Activated naive CD8-positive, alpha-beta T cell (primary cell): ENCODE results near the gene GAB3.
"Not testable (repeated sequence)": the region's sequence is repeated elsewhere in the genome, so short reads cannot be mapped to it uniquely, and the experiment has no call there.

ENCODE experiments used
- H3K27ac Mint-ChIP-seq: one replicate; pipeline ENCODE4 v1.8.0; 2021; ENCODE audit warnings: mixed read lengths
- H3K27me3 Mint-ChIP-seq: one replicate; pipeline ENCODE4 v1.8.0; 2021; ENCODE audit warnings: mixed read lengths
- H3K36me3 Mint-ChIP-seq: one replicate; pipeline ENCODE4 v1.8.0; 2021; ENCODE audit warnings: mixed read lengths
- H3K4me1 Mint-ChIP-seq: one replicate; pipeline ENCODE4 v1.8.0; 2021; ENCODE audit warnings: low read depth, mixed read lengths
- H3K4me3 Mint-ChIP-seq: one replicate; pipeline ENCODE4 v1.8.0; 2021; ENCODE audit warnings: mild to moderate bottlenecking, mixed read lengths
- H3K9me3 Mint-ChIP-seq: one replicate; pipeline ENCODE4 v1.8.0; 2021; ENCODE audit warnings: low read depth, mixed read lengths

The GAB3 gene

DNA sequence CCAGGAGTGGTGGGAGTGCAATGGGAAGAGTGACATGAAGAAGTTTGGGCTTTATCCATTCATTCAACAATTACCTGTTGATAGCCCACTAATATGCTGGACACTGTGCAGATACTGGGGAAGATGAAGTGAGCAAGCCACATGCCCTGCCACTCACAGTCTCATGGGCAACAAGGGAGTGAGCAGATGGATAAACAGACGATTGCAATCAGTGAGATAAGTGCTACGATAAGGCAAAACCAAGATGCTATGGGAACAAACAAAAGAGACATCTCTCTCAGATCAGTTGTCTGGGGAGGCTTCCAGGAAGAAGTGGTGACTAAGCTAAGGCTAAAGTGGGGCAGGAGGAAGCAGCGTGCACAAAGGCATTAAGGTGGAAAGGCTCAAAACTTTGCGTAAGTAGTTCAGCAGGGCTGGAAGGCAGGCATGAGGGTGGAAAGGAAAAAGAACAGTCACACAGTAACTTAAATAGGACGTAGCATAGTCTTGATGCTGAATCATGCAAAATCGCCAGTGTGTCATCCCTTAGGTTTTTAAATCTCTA, 31.7 kb downstream of the GAB3 start:
- Mint-ChIP-seq H3K27ac (peak overlapping the region; percentile 83), H3K27me3 (no peaks in the 10 kb centered on the region), H3K4me3 (peak overlapping the region; percentile 56), H3K36me3 (no peaks in the 10 kb centered on the region), H3K4me1 (peaks cover 37% of the 10 kb centered on the region), H3K9me3 (no peaks in the 10 kb centered on the region)

DNA sequence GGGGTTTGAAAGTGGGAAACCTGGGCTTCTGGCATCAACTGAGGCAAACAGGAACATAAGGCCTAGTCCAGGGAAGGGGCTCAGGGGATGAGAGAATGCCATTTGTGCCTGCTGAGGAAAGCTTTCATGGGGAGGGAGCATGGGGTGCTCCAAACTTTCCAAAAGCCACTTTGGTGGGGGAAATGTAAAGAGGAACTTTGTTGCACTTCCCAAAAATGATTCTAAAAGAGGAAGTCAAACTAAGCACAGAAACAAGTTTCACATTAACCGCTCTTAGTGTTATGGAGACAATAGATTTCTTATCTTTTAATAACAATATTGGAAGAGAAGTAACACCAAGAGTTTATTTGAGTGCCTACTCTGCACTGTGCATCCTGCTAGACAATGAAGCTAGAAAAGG, 32.3 kb downstream of the GAB3 start:
- Mint-ChIP-seq H3K27ac (peak overlapping the region; percentile 83), H3K4me3 (peak overlapping the region; percentile 61), H3K27me3 (no peaks in the 10 kb centered on the region), H3K9me3 (no peaks in the 10 kb centered on the region), H3K4me1 (peaks cover 37% of the 10 kb centered on the region), H3K36me3 (no peaks in the 10 kb centered on the region)

DNA sequence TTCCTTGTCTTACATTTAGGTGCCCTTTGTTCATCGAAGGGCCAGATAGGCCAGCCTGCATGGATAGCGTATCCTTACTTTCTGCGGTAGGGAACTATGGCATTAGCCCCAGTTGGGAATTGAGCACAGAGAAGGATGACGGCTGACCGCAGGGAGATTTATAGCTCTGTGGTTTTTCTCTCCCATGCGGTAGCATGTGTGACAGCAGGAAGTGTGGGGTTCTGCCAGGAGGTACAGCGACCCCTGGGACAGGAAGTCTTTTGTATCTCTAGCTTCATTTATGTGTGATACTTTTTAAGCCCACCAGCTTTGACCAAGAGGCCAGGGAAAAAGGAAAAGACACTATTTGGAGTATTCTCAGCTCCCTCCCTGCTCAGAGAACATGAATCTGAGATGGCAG, 33.1 kb downstream of the GAB3 start:
- Mint-ChIP-seq H3K27ac (peak overlapping the region; percentile 83), H3K27me3 (no peaks in the 10 kb centered on the region), H3K9me3 (no peaks in the 10 kb centered on the region), H3K4me1 (peaks cover 40% of the 10 kb centered on the region), H3K36me3 (no peaks in the 10 kb centered on the region), H3K4me3 (peak overlapping the region; percentile 61)

DNA sequence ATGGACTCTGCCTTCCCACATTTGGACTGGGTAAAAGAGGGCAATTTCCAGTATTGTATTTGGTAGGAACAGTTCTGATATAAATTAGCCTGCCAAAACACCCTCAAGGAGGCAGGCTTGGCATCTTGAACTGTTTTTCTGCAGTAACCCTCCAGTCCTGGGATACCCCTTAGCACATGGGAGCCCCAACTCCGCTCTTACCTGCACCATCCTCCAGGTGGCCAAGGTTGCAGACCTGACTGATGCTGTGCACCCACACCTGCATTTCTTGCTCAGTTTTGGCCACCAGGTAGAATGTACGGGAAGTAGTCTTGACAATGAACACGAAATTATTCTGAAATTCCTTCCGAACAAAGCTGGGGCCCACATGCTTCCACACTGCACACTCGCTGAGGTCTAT, 35.1 kb downstream of the GAB3 start:
- H3K9me3 Mint-ChIP-seq: no peaks in the 10 kb centered on the region
- H3K4me3 Mint-ChIP-seq: no peak overlapping the region
- H3K36me3 Mint-ChIP-seq: peaks cover 3% of the 10 kb centered on the region
- peaks cover 51% of the 10 kb centered on the region for H3K4me1 Mint-ChIP-seq
- no peaks in the 10 kb centered on the region for H3K27me3 Mint-ChIP-seq
- H3K27ac Mint-ChIP-seq: no peak overlapping the region

DNA sequence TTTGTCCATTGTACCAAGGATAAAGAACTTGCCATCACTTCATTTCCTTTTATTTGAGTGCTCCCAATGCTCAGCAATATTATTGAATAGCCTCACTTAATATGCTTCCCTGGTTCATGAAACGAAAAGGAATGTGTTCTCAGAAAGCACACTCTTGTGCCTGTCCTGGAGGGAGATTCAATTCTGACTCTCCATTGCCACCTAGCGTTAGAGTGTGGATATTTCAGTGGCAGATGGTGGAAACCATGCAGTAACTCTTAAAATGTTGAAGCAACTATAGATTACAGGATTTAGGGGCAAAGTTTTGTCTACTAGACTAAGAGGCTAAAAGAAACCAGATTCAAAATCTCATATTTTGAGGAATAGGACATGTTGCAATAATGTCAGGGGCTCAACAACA, 36.0 kb downstream of the GAB3 start:
- no peaks in the 10 kb centered on the region for H3K9me3 Mint-ChIP-seq
- H3K27me3 Mint-ChIP-seq: no peaks in the 10 kb centered on the region
- peaks cover 49% of the 10 kb centered on the region for H3K4me1 Mint-ChIP-seq
- H3K27ac Mint-ChIP-seq: no peak overlapping the region
- H3K4me3 Mint-ChIP-seq: no peak overlapping the region
- peaks cover 5% of the 10 kb centered on the region for H3K36me3 Mint-ChIP-seq

DNA sequence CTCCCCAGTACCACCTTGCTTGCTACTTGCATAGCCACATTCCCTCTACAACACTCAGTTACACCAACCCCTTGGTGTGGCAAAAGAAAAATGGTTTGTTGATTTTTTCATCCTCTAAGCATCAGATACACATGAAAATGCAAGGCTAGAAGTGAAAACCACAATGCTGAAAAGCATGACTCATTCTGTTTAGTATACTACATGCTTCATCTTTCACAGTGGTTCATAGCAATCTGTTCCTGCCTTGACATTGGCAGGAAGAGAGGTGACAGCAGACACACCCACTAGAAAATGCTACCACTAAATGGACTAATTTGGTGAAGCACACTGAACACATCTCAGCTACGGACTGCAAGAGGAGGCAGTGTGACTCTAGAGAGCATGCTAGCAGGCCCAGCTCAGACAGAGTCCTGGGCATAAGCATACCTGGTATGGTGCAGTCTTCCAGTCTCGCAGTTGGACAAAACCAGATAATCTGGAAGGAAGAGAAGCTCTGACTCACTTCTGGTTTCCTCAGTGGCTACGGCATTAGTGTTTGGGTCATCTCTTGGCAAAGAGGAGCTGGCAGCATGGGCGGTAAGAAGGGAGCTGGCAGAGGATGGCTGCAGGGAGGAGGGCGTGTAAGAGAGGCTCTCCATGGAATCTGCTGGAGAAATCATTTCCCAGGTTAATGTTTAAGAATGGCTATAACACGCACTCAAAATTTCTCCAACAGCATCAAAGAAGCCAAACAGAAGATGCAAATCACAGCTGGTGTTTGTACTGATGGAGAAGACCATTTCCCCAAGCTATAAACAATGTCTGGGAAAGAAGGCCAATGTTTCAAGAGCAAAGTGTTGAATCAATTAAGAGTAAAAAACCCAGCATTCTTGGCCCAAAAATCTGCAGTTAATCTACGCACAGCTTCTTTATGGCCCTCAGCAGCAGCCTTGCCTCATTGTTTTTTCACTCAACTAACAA, 37.8 kb downstream of the GAB3 start:
- Mint-ChIP-seq H3K4me3 (peak overlapping the region; percentile 53), H3K27ac (peak overlapping the region; percentile 62), H3K4me1 (peaks cover 31% of the 10 kb centered on the region), H3K27me3 (no peaks in the 10 kb centered on the region), H3K36me3 (peaks cover 5% of the 10 kb centered on the region), H3K9me3 (no peaks in the 10 kb centered on the region)

DNA sequence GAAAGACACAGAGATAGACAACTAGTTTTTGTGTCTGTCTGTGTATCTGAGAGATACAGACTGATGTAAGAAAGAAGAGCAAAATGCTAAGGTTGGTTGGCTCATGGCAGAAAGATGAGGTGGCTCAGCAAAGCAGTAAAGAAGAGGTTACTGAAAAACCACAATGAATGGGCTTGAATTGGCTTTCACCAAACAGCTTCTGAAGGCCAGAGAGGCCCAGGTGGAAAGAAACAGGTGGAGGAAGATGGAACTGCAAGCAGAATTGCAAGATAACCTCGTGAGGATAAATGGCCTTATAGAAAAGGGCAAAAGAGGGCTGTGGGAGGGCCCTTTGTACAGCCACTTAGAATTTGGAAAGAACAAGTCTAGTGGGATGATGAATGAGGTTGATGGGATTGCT, 39.6 kb downstream of the GAB3 start:
- Mint-ChIP-seq H3K4me1 (peaks cover 17% of the 10 kb centered on the region), H3K36me3 (peaks cover 5% of the 10 kb centered on the region), H3K27ac (peak overlapping the region; percentile 54), H3K9me3 (no peaks in the 10 kb centered on the region), H3K27me3 (no peaks in the 10 kb centered on the region), H3K4me3 (no peak overlapping the region)

DNA sequence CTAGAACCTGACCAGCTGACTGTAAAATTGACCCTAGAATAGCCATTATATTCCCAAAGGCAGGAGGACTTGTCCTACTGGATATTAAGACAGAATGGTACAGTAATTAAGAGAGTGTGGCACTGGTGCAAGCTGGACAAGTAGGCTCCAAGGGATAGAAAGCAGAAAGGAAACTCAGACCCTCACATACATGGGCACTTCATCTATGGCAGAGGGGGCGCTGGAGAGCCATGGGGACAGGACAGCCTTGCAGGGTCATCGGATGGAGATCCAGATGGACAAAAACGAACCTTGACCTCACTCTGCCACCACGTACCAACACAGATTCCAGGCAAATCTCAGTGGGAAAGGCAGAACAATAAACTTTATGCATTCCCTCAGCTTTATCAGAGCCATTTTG, 40.6 kb downstream of the GAB3 start:
- no peaks in the 10 kb centered on the region for H3K9me3 Mint-ChIP-seq
- H3K27me3 Mint-ChIP-seq: no peaks in the 10 kb centered on the region
- peaks cover 7% of the 10 kb centered on the region for H3K36me3 Mint-ChIP-seq

DNA sequence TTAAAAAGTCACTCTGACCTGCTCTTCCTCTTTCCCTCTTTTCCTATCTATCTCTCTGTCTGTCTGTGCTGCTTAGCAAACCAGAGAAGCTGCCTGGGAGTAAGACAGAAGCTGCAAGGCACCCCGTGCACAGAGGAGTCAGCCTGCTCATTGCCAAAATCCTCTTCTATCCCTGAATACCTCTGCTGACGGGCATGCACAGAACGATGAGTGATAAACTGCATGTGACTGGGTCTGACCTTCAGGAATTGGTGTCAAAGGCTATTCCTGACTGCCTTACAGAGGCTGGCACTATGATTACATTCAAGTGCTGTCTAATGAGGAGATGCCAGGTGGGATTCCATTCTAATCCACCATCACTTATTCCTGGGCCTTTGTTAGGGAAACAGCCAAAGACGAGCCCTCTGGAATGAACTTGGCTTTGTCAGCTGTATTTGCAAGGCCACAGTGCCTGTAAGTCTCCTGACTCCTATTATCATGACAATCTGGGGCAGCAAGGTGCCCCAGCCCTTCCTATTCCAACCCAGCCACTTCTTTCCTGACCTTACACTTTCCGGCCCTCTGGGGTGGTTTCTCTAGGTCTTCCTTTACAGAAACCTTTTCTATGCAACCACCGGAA, 52.1 kb downstream of the GAB3 start:
- peaks cover 7% of the 10 kb centered on the region for H3K36me3 Mint-ChIP-seq
- H3K4me3 Mint-ChIP-seq: no peak overlapping the region
- no peaks in the 10 kb centered on the region for H3K9me3 Mint-ChIP-seq
- peaks cover 2% of the 10 kb centered on the region for H3K4me1 Mint-ChIP-seq
- no peak overlapping the region for H3K27ac Mint-ChIP-seq
- H3K27me3 Mint-ChIP-seq: no peaks in the 10 kb centered on the region

More for the DNA sequence above, 40.6 kb downstream of the GAB3 start:
- Mint-ChIP-seq H3K27ac (no peak overlapping the region), H3K4me3 (no peak overlapping the region), H3K4me1 (peaks cover 17% of the 10 kb centered on the region)

DNA sequence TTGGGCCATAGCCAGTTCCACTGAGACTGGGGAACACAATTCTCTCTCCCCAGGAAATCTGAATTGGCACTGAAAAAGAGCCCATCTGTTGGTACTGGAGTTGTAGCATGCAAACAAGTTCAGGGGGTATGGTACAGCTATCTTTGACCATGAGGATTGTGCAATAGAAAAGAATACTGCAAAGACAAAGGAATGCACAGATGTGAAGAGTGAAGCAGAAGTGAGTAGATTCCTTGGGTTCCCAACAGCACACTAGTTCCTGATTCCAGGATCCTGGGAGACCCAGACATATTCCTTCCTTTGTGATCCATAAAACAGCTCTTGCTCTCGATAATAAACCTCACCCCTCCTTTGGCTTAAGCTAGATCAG, 54.2 kb downstream of the GAB3 start:
- Mint-ChIP-seq H3K27ac (no peak overlapping the region), H3K4me3 (no peak overlapping the region), H3K36me3 (peaks cover 7% of the 10 kb centered on the region), H3K9me3 (no peaks in the 10 kb centered on the region), H3K27me3 (no peaks in the 10 kb centered on the region), H3K4me1 (peaks cover 11% of the 10 kb centered on the region)

DNA sequence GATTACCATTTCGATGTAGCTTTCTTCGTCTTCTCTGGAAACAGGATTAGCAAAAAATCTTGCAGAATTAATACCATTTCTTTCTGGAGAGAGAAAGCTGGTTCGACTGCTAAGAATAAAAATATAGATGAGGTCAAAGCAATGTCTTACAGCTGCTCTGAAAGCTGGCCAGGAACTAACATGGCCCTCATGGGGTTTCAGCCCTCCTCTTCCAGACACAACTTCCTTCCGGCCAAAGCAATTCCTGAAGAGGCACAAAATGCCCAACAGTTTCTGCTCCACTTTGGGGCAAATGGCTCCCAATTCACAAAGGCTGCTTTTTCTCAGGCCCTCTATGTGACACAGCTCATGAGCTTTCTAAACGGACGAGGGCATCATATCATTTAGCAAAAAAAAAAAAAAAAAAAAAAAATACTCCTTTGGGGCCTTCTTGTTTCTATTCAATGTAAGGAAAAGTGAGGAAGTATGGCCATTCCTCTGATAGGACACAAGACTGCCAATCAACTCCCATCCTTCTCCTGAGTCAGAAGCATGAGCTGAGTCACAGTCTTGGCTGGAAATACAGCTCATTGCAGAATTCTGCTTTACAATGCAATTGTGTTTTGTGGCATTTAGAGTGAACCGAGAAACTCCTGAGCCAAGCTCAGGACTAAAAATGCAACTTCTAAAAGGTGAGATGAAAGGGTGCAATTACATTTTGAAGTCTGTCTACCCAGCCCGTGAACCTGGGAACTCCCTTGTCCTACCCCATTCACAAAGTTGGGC, 54.8 kb downstream of the GAB3 start:
- H3K4me3 Mint-ChIP-seq: no peak overlapping the region
- peaks cover 7% of the 10 kb centered on the region for H3K36me3 Mint-ChIP-seq
- no peaks in the 10 kb centered on the region for H3K9me3 Mint-ChIP-seq
- no peaks in the 10 kb centered on the region for H3K27me3 Mint-ChIP-seq
- no peak overlapping the region for H3K27ac Mint-ChIP-seq
- peaks cover 11% of the 10 kb centered on the region for H3K4me1 Mint-ChIP-seq

DNA sequence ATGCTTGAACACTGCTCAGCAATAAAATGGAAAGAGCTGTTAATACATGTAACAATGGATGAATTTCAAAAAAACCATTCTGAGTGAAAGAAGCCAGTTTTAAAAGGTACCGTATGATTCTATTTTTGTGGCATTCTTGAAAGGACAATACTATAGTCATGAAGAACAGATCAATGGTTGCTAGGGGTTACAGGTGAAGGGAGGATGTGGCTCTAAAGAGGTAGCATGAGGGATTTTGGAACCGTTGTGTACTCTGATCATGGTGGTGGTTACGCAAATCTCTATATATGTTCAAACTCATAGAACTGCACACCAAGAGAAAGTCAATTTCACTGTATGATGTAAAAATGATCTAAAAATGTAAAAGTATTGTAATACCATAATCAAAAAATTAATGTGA, 57.5 kb downstream of the GAB3 start:
- Mint-ChIP-seq H3K4me1 (peaks cover 11% of the 10 kb centered on the region), H3K27ac (no peak overlapping the region), H3K27me3 (no peaks in the 10 kb centered on the region), H3K9me3 (no peaks in the 10 kb centered on the region), H3K4me3 (no peak overlapping the region), H3K36me3 (peaks cover 7% of the 10 kb centered on the region)

DNA sequence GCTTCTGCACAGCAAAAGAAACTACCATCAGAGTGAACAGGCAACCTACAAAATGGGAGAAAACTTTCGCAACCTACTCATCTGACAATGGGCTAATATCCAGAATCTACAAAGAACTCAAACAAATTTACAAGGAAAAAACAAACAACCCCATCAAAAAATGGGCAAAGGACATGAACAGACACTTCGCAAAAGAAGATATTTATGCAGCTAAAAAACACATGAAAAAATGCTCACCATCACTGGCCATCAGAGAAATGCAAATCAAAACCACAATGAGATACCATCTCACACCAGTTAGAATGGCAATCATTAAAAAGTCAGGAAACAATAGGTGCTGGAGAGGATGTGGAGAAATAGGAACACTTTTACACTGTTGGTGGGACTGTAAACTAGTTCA, 60.4 kb downstream of the GAB3 start:
- H3K9me3 Mint-ChIP-seq, H3K27ac Mint-ChIP-seq, H3K36me3 Mint-ChIP-seq, H3K27me3 Mint-ChIP-seq, H3K4me3 Mint-ChIP-seq: not testable (repeated sequence)
- H3K4me1 Mint-ChIP-seq: peaks cover 11% of the 10 kb centered on the region

DNA sequence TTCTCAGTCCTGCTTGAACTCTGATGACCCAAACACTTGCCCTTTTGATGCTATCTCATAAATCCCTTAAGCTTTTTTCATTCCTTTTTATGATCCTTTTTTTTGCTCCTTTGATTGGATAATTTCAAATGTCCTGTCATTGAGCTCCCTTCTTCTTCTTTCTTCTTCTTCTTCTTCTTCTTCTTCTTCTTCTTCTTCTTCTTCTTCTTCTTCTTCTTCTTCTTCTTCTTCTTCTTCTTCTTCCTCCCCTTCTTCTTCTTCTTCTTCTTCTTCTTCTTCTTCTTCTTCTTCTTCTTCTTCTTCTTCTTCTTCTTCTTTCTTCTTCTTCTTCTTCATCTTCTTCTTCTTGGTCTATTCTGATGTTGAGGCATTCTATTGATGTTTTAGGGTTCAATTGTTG, 78.8 kb downstream of the GAB3 start:
- not testable (repeated sequence) for H3K4me1 Mint-ChIP-seq, H3K27ac Mint-ChIP-seq, H3K9me3 Mint-ChIP-seq, H3K27me3 Mint-ChIP-seq, H3K36me3 Mint-ChIP-seq, H3K4me3 Mint-ChIP-seq

DNA sequence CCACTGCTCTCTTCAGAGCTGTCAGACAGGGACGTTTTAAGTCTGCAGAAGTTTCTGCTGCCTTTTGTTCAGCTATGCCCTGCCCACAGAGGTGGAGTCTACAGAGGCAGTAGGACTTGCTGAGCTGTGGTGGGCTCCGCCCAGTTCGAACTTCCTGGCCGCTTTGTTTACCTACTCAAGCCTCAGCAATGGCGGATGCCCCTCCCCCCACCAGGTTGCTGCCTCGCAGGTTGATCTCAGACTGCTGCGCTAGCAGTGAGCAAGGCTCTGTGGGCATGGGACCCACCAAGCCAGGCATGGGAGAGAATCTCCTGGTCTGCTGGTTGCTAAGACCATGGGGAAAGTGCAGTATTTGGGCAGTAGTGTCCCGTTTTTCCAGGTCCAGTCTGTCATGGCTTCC, 80.0 kb downstream of the GAB3 start:
- not testable (repeated sequence) for H3K9me3 Mint-ChIP-seq, H3K27me3 Mint-ChIP-seq, H3K27ac Mint-ChIP-seq, H3K4me1 Mint-ChIP-seq, H3K4me3 Mint-ChIP-seq, H3K36me3 Mint-ChIP-seq
